Measurements from ENCODE around the gene GPRIN2.

- TF ChIP-seq EP300 (IDR thresholded peaks at IDR 0.05), result no peak
- no peak for TF ChIP-seq CTCF (IDR thresholded peaks at IDR 0.05)
- no peak for TF ChIP-seq POLR2A (IDR thresholded peaks at IDR 0.05)
These were observed 21.5 kb downstream of the GPRIN2 start for GRCh38 chr10:46534828-46535524.
